Measurements from ENCODE around the gene LONP2. TPM values are rescaled to one million over a fixed set of nuclear protein-coding genes. Genes with fewer than 3 reads are reported as not detected.

The LONP2 gene
- total RNA-seq, 1 experiment from 2014 or later, result 46.8 TPM

DNA sequence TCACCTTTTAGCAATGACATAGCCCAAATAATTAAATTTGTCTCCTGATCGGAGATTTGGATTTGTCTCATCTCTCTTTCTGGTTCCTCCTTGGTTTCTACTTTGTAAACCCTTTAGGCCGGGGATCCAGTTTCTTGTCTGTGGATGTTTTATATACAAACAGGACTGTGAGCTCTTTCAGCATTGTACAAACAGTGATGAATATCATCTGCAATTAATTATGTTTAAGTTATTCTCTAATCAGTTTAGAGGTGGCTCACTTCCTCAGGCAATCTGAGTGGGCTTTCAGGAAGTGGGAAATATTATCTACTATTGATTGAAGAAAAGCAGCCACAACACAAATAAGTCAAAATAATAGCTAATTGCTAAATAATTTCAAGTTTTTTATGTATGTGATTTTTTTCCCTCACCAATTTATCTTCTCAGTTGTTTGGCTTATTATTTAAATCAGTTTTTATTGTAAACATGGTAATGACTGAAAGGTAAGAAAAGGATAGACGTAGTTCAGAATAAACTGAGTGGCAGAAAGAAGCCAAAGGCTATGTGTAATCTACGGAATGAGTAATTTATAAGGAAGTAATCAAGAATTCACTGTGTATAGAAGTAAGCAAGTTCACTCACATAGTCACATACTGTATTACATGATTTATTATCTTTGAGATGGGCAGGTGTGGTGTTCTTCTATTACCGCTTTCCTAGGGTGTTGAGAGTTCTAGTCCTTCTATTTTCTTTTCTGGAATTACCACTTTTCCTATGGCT is 6.6 kb downstream of the LONP2 start:
- no peak overlapping the region for H3K27ac ChIP-seq (ENCODE audit: low read depth, low read length)
- H3K9ac ChIP-seq (ENCODE audit: low read length), result no peak overlapping the region
- no TSS peak for BruUV-seq (replicated peaks)
- no peak overlapping the region for H2AFZ ChIP-seq (ENCODE audit: low read depth, low read length, poor library complexity, severe bottlenecking)
- peaks cover 5 to 7% of the 10 kb centered on the region in 2 experiments for H3K4me1 ChIP-seq (ENCODE audit: control insufficient read depth in 1 of 2, insufficient read depth in 2 of 2, low read length in 2 of 2)
- H4K20me1 ChIP-seq (ENCODE audit: insufficient read depth), result 0 out of 2 replicates have a peak, but pooled peaks cover 4% of the 10 kb centered on the region
- H3K27me3 ChIP-seq (ENCODE audit: insufficient read depth, low read length), result no peaks in the 10 kb centered on the region
- no peak for TF ChIP-seq EZH2 (IDR thresholded peaks at IDR 0.05)
- no peak for TF ChIP-seq YY1 (IDR thresholded peaks at IDR 0.05; ENCODE audit: extremely low read depth, insufficient replicate concordance, low read depth, low read length)
- no peak for TF ChIP-seq EZH2phosphoT487 (IDR thresholded peaks at IDR 0.05; ENCODE audit: borderline replicate concordance)
- no peak for TF ChIP-seq CEBPB (IDR thresholded peaks at IDR 0.05; ENCODE audit: low read depth)
- TF ChIP-seq POLR2A (IDR thresholded peaks at IDR 0.05; ENCODE audit: borderline replicate concordance, extremely low read depth, insufficient read depth, insufficient read length), result no peak
- TF ChIP-seq FOSL1 (IDR thresholded peaks at IDR 0.05; ENCODE audit: low read depth), result no peak
- TF ChIP-seq, protein P1, sequence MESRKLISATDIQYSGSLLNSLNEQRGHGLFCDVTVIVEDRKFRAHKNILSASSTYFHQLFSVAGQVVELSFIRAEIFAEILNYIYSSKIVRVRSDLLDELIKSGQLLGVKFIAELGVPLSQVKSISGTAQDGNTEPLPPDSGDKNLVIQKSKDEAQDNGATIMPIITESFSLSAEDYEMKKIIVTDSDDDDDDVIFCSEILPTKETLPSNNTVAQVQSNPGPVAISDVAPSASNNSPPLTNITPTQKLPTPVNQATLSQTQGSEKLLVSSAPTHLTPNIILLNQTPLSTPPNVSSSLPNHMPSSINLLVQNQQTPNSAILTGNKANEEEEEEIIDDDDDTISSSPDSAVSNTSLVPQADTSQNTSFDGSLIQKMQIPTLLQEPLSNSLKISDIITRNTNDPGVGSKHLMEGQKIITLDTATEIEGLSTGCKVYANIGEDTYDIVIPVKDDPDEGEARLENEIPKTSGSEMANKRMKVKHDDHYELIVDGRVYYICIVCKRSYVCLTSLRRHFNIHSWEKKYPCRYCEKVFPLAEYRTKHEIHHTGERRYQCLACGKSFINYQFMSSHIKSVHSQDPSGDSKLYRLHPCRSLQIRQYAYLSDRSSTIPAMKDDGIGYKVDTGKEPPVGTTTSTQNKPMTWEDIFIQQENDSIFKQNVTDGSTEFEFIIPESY (IDR thresholded peaks at IDR 0.05; ENCODE audit: extremely low read depth, insufficient replicate concordance, low read length), result no peak
- TF ChIP-seq ELF1 (IDR thresholded peaks at IDR 0.05; ENCODE audit: borderline replicate concordance, low read depth), result no peak
- no peak for TF ChIP-seq RAD21 (IDR thresholded peaks at IDR 0.05; ENCODE audit: low read depth)
- no peak for TF ChIP-seq SRF (IDR thresholded peaks at IDR 0.05; ENCODE audit: low read depth)
- TF ChIP-seq POLR2AphosphoS5 (IDR thresholded peaks at IDR 0.05; ENCODE audit: low read depth, low read length), result no peak
- intact Hi-C loops (cut with micrococcal nuclease), result no loop called here
- POLR2A ChIA-PET, result no interaction called here
- peaks cover 67% of the 10 kb centered on the region for H3K79me2 ChIP-seq (ENCODE audit: insufficient read depth, low read length)
- H3K9me3 ChIP-seq (ENCODE audit: control insufficient read depth in 1 of 2, insufficient read depth in 1 of 2, low read depth in 1 of 2, low read length in 2 of 2), result no peaks in the 10 kb centered on the region
- CTCF ChIA-PET, result no interaction called here
- DNase-seq (ENCODE audit: low read depth, low spot score), result no peak
- no peak overlapping the region for H3K4me3 ChIP-seq (replicated peaks in 1 of 2; ENCODE audit: low read depth in 1 of 2, low read length in 2 of 2)
- H3K9me2 ChIP-seq (ENCODE audit: insufficient read depth), result no peaks in the 10 kb centered on the region
- RAD21 ChIA-PET (ENCODE audit: low non-redundant PET in 1 of 2, low total read pairs in 2 of 2, uncharacterized antibody in 2 of 2, unreplicated experiment in 2 of 2), result no interaction called here
- peaks cover 4 to 5% of the 10 kb centered on the region in 2 experiments; a peak in 2 of 4 replicates for H3K36me3 ChIP-seq (ENCODE audit: control insufficient read depth in 1 of 2, insufficient read depth in 2 of 2, low read length in 2 of 2)
- no peak for ATAC-seq
- no peak overlapping the region for H3K4me2 ChIP-seq (ENCODE audit: low read length)

Measured in HCT116 (cell line).